ENCODE measurements around the gene UROS.

The UROS gene

GRCh38 chr10:125785791-125786190 is 37.3 kb downstream of the UROS start:
- DNase-seq = no peak

DNA sequence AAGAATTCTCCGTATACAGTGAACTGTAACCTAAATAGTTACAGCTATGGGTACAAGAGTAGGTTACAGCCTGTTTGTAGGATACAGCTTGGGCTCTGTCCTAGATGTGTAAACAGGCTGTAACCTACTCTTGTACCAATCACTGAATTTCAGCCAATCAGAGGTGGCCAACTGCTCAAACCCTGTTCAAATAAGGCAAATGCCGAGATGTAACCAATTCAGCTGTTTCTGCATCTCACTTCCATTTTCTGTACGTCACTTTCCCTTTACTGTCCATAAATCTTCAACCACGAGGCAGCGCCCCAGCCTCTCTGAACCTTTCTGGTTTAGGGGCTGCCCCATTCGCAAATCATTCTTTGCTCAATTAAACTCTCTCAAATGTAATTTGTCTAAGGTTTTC is 39.1 kb downstream of the UROS start:
- no peak for DNase-seq

GRCh38 chr10:125783408-125783807 is 39.6 kb downstream of the UROS start:
- DNase-seq = no peak

DNA sequence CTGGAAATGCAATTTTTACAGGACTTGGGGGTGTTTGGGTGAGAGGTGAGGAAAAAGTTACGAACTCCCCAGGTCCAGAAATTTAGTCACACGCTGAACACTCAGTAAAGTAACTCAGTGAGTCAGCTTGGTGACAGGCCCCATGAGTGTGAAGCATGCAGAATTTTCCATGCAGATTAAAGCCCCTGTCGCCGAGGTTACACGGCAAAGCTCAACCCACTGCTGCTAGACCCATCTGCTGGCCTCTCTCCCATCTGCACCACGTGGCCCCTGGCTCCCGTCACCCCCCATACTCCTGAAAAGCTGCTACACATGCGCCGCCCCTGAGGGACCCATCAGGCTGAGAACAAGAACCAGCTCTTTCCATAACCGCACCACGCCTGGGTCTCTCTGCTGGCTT is 40.4 kb downstream of the UROS start:
- DNase-seq = no peak

GRCh38 chr10:125782054-125782453 is 41.0 kb downstream of the UROS start:
- no peak for DNase-seq

DNA sequence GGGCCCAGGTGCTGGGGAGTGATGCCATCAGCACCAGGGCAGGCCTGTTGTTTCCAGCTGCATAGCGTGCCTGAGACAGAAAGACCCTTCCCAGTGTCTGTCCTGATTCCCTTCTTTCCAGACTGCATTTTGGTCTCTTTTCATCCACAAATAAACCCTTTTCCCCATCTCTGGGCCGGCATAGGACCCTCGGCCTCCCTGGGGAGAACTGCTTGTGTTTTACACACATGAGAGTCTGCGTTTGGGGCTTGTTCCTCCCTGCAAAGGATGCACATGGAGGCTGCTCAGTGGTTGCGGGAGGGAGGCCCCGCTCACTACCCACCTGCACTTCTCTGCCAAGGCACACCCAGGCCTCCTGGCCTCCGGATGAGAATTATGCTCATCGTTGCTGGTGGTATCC is 41.7 kb downstream of the UROS start:
- DNase-seq = no peak

DNA sequence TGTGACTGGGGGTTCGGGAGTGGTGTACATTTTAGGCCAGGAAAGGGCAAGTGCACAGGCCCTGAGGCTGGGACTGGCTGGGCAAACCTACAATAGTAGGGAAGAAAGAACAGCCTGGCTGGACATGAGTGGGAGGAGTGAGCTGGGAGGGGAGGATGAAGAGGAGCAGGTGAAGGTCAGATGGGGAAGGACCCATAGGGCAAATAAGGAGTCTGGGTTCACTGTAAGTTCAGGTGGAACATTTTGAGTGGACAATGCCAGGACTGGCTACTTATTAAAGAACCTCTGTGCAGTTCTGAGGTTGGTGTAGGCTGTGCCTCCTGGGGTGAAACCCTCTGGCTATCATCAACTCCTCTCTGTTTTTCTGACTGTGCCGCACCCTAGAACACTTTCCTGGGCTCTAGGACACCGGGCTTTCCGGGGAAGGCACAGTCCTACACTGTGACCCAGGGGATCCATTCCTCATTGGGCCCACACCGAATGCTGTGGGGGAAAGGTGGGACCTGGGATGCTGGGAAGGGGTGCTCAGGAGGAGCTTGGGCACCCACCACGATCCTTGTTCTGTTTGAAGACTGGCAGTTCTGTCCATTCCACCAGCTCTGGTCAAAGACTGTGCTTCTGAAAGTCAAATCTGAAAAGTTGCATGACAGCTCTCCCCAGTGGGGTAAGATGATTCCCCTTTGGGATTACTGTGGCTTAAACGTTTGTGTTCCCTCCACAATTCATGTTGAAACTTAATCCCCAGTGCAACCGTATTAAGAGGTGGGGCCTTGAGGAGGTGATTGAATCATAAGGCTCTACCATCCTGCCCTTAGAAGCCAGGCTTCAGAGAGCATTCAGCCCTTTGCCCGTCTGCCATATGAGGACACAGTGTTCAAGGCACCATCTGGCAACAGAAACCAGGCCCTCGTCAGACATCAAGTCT is 43.4 kb downstream of the UROS start:
- no peak for DNase-seq

DNA sequence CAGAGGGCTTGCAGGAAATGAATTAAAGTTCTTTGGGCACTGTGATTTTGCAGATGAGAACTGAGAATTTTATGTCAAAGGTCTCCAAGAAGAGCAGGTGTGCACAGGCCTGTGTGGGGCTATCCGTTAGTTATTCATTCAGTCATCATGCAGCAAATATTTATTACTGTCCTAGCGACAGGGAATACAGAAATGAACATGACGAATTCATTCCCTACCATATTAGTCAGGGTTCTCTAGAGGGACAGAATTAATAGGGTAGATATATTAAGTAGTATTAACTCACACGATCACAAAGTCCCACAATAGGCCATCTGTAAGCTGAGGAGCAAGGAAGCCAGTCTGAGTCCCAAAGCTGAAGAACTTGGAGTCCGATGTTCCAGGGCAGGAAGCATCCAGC is 44.5 kb downstream of the UROS start:
- no peak for DNase-seq

DNA sequence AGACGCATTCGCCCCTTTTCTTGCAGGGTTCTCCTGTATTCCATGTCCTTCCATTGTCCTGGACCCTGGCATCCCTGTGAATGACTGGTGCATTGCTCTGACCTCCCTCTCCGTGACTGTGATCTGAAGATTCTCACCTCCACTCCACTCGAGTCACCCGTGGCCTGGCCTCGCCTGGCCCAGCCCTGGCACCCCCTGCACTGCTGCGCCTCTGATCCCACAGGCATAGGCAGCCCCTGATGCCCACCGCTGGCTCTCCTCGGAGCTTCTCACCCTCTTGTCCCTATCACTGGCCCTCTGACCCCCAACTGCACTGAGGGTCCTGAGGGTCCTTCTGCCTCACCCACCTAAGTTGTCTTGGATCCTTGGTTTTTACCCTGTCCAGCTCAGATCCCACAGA is 45.3 kb downstream of the UROS start:
- DNase-seq = no peak

DNA sequence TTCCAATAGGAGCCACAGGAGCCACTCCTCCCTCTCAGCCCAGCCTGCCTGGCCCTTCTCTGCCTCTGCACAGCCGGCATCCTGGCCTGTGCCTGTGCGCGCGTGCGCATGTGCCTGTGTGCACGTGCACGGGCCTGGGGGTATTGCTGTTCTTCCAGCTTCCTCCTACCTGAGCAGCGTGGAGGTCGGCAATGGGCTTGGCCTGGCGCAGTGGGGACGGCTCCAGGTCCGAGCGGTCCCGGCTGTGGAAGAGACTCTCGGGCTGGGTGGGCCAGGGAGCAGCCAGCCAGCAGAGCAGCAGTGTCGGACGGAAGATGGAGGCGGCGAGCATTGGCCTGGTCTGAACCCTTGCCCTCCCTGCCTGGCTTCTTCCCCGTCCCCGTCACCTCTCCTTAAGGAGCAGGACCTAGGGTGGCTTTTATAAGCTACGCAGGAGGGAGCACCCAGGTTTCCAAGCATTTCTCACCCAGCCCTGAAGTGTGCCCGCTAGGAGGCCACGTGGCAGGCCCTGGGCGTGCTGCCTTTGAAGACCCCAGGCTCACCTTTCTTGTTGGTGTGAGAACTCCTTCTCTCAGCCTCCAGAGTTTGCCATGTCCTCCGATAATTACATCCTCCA is 47.5 kb downstream of the UROS start, which contains the start of gene MMP21:
TSS of gene MMP21 (minus strand) at position 331 of the 616 bp plus-strand sequence. CDS start at position 331, 0 bp downstream.
- no peak for DNase-seq

- no peak for DNase-seq
Measured at GRCh38 chr10:125774581-125775191, 48.4 kb downstream of the UROS start.

DNA sequence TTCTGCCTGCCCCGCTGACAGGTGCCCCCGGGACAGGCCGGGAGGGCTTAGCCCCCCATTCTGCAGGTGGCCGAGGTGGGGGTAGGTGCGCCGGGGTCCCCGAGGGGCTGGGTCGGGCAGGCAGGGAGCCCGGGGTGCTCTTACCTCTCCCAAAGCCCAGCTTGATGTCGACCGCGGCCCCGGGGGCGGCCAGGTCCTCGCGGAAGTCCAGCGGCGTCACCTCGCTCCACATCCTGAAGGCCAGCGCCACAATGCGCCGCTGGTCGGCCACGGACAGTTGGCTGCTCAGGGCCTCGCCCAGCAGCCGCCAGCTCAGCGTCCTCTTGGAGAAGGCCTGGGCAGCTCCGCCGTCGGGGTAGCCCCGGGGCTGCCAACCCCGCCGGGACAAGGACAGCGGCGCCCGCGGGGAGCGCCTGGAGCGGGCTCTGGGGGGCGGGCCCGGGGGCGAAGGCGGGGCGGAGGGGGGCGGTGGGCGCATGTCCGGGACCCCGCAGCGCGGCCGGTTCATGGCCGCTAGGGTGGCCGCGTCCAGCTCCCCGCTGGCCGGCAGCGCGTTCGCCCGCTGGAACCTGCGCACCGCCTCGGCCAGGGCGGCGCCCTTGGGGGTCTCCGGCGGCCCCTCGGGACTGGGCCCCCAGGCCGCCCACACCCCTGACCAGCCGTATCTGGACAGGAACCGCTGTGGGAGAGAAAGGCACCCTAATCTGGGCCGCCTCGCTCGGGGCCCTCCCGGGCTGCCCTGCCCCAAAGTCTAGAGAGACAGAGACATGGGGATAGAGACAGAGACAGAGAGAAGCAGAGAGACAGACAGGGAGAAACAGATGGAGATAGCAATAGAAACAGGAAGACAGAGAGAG is 49.1 kb downstream of the UROS start:
- DNase-seq = no peak

- no peak for DNase-seq
Measured at GRCh38 chr10:125772864-125773180, 50.2 kb downstream of the UROS start.

DNA sequence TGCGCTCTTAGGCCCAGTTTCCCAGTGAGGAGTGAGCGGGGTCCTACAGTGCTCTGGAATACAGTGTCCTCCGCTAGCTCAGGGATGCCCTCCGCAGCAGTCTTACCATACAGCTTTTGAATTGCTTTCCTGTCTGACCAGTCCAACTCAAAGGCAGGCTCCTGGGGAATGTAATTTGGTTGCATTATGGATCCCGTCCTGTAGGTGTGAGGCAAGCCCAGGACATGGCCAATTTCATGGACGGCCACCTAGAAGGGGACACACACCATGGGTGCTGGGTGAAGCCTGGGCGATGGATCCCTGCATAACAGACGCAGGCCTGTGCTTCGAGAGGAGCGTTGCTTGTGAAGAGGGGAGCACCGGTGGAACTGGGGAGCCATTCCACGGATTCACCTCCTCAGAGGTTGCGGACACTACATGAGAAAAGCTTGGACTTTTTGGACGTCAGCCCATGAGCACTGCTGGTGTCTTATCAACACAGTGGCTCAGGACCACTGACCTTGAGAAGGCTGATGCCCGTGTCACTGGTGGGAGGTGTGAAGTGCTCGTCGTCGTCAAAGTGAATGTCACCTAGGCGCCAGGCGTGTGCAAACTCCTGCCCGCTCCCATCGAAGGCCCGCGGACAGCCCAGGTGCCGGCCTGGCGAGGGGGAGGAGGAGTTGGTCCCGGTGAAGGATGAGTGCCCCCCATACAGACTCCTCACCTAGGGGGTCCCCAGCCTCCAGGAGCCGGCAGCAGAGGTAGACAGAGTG is 50.8 kb downstream of the UROS start:
- no peak for DNase-seq

DNA sequence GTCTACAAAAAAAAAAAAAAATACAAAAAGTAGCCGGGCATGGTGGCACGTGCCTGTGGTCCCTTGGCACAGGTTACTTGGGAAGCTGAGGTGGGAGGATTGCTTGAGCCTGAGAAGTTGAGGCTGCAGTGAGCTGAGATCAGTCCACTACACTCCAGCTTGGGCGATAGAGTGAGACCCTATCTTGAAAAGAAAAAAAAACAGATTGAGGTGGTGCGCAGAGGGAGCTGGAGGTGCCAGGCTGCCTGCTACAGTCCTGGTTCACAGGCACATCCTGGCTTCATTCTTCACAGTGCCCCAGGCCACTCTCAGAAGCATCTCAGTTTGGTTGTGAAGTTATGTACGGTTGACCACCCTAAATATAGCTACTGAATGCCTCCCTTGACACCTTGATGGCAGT is 52.2 kb downstream of the UROS start:
- no peak for DNase-seq

- DNase-seq = no peak
Measured at GRCh38 chr10:125769175-125769574, 53.9 kb downstream of the UROS start.

- no peak for DNase-seq
Measured at GRCh38 chr10:125768219-125768855, 54.7 kb downstream of the UROS start.

DNA sequence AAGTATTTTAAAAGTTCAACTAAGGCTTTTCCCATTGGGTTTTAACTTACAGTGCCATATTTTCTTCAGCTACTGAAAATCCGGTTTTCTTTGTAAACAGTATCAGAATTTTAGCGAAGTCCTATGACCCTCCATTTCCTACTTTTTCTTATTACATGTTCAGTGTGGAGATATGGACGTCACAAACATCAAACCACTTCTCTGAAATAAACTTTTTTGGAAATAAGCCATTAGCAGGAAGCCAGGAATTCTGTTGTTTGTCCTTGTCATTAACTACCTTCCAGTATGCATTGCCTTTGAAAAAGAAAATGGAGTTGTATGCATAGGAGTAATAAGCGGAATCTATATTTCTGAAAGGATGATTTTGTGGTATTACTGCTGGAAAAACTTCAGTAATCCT is 56.5 kb downstream of the UROS start:
- no peak for DNase-seq

- no peak for DNase-seq
Measured at GRCh38 chr10:125765835-125766234, 57.2 kb downstream of the UROS start.

DNA sequence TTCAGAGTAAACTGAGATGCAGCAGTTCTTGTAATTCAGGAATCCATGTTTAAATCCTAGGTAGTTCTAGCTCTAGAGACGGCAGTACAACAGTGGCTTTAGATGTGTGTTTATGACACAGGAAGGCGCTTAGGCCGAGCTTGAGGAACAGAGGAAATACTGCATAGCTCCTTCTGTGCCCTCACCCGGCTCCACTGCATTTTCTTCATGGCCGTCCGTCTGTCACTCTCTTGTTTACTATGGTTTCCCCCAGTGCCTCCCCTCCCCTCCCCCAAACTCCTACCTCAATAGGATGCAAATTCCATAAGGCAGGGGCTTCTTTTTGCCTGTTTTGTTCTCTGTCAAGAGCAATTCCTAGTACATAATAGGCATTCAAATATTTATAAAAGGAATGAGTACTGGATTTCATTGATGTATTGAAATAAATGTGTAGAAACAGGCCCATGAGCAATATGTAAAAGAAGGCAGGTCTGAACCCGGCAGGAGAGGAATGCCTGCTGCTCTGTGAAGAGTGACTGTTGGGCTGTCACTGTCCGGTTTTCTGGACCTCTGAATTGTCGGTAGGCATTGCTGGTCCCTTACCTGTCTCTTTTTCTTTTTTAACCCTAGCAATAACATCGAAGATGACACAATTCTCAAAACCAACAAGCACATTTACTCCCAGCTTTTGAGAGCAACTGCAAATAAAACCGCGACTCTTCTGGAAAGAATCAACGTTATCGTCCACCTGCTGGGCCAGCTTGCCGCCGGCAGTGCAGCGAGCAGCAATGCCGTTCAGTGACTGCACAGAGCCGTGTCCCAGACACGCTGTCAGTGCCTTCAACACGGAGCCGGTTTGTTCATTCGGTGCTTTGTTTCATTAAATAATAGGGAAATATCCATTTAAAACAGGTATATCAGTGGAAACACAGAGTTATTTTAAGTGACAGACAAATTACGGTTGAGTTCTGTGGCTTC is 60.1 kb downstream of the UROS start:
- no peak for DNase-seq

DNA sequence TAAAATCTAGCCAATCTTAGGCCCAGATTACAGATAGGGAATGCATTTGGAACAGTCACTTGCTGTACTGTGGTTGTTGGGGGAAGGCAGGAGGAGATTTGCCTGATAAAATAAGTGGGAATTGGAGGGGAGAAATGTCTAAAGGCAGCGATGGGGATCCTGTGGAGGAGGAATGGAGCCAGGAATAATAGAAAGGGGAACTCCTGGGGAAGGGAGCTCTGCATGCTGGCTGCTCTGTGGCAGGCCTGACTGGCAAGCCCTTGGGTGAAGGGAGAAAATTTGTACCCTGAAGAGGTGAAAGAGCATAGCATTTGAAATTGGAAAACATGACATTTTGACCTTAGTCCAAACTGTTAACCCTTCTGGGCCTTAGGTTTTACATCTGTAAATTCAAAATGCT is 61.1 kb downstream of the UROS start:
- DNase-seq = no peak

Measured in EL (cell line).